WI38 (cell line): ENCODE data around the gene TRAPPC3L.

ENCODE experiments used
- H3K4me3 ChIP-seq: 2 replicates; pipeline ENCODE4 v1.5.1; 2011; ENCODE audit warnings: low read depth, mild to moderate bottlenecking, control low read depth, low read length
- CTCF ChIP-seq: IDR thresholded peaks from 2 replicates; pipeline ENCODE4 v1.5.1; 2012; ENCODE audit warnings: low read depth, mild to moderate bottlenecking, control low read depth, low read length

TRAPPC3L gene

GRCh38 chr6:116560130-116560529, 14.6 kb upstream of the TRAPPC3L start:
- H3K4me3 ChIP-seq: no peak overlapping the region
- TF ChIP-seq CTCF: no peak

- no peak overlapping the region for H3K4me3 ChIP-seq
- no peak for TF ChIP-seq CTCF
Observed at GRCh38 chr6:116557893-116558292, 12.4 kb upstream of the TRAPPC3L start.

- TF ChIP-seq CTCF: no peak
- H3K4me3 ChIP-seq: no peak overlapping the region
Observed at GRCh38 chr6:116556814-116557415, 11.4 kb upstream of the TRAPPC3L start.

GRCh38 chr6:116556065-116556464, 10.6 kb upstream of the TRAPPC3L start:
- no peak for TF ChIP-seq CTCF

GRCh38 chr6:116553451-116553850, 8.0 kb upstream of the TRAPPC3L start, which contains the start of gene CALHM4:
TSS of gene CALHM4 (plus strand) at chr6:116553751. CDS start at chr6:116553794, 43 bp downstream.
- no peak within 1 kb of the TSS for H3K4me3 ChIP-seq
- TF ChIP-seq CTCF: no peak

More at GRCh38 chr6:116556065-116556464, 10.6 kb upstream of the TRAPPC3L start:
- H3K4me3 ChIP-seq: no peak overlapping the region

GRCh38 chr6:116550796-116551195, 5.3 kb upstream of the TRAPPC3L start:
- no peak overlapping the region for H3K4me3 ChIP-seq
- TF ChIP-seq CTCF: no peak

- no peak overlapping the region for H3K4me3 ChIP-seq
- TF ChIP-seq CTCF: no peak
Observed at GRCh38 chr6:116547358-116547757, 1.9 kb upstream of the TRAPPC3L start.
